GM10266 (cell line): ENCODE results near the gene COX19.
"Not testable (repeated sequence)": the region's sequence is repeated elsewhere in the genome, so short reads cannot be mapped to it uniquely, and the experiment has no call there.

Experiments
- DNase-seq: peaks from one replicate; pipeline ENCODE4 v3.0.0; 2012; ENCODE audit errors: extremely low spot score
- TF ChIP-seq, protein P1 (sequence below): IDR thresholded peaks from 2 replicates; pipeline ENCODE4 v1.5.1; 2012; ENCODE audit warnings: mild to moderate bottlenecking, low read depth; ENCODE audit not compliant: control insufficient read depth, insufficient read depth; ENCODE audit errors: missing control alignments

The COX19 gene

DNA sequence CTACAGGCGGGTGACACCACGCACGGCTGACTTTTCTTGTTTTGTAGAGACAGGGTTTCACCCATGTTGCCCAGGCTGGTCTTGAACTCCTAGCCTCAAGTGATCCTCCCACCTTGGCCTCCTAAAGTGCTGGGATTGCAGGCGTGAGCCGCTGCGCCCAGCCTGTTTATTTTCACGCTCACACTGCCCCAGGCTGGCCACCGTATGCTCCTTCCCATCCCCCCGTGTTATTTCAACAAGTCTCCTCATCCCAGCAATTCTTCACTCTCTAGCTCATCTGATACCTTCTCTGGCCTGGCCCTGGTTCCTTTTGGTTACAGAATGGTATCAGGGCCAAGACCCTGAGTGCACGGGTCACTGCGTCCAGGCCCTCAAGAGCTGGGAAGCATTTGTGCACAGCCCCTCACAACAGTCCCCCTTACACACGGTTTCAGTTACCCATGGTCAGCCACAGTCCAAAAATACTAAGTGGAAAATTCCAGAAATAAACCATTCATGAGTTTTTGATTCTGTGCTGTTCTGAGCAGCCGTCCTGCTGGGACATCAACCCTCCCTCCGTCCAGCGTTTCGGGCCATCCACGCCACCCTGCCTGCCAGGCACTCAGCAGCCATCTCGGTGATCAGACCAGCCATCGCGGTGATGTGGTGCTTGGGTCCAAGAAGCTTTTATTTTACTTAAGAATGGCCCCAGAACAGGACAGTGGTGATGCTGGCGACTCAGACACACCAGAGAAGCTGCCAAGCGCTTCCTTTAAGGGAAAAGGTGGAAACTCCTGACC is 8.9 kb downstream of the COX19 start:
- no peak for DNase-seq
- TF ChIP-seq, protein P1, sequence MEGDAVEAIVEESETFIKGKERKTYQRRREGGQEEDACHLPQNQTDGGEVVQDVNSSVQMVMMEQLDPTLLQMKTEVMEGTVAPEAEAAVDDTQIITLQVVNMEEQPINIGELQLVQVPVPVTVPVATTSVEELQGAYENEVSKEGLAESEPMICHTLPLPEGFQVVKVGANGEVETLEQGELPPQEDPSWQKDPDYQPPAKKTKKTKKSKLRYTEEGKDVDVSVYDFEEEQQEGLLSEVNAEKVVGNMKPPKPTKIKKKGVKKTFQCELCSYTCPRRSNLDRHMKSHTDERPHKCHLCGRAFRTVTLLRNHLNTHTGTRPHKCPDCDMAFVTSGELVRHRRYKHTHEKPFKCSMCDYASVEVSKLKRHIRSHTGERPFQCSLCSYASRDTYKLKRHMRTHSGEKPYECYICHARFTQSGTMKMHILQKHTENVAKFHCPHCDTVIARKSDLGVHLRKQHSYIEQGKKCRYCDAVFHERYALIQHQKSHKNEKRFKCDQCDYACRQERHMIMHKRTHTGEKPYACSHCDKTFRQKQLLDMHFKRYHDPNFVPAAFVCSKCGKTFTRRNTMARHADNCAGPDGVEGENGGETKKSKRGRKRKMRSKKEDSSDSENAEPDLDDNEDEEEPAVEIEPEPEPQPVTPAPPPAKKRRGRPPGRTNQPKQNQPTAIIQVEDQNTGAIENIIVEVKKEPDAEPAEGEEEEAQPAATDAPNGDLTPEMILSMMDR: no peak

GRCh38 chr7:964401-965231 is 10.7 kb downstream of the COX19 start:
- TF ChIP-seq, protein P1: no peak
- no peak for DNase-seq

DNA sequence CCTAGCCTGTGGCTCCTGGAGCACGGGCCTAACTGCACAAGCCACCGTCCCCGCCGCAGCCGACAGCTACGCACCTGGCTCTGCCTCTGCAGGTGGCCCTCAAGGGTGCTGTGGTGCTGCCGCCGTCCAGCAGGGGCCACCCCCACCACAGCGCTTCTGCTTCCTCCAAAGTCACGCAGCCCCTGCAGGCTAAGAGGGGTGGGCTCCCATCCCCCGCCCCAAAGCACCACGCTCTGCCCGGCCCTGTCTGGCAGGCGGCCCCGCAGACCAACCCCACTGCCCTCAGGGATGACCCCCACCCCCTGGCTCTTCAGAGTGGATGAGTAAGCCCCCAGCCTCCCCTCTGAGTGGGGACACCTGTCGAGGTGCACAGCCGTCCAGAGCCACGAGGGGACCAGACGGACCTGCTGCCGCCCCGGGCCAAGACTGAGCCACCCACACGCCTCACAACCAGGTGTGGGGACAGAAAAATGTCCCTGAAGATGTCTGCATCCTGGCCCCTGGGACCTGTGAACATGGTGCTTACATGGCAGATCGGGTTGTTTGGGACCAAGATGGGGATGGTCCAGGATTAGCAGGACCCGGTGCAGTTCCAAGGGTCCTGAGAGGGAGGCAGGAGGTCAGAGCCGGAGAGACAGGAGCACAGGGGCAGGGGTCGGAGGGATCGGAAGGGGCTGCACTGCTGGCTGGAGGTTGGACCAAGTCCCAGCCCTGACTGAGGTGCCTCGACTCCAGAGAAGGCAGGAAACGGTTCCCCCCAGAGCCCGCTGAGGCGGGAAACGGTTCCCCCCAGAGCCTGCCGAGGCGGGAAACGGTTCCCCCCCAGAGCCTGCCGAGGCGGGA is 11.9 kb downstream of the COX19 start:
- DNase-seq: no peak
- TF ChIP-seq, protein P1: peak; percentile 27

GRCh38 chr7:962401-963081 is 12.8 kb downstream of the COX19 start:
- no peak for DNase-seq
- TF ChIP-seq, protein P1: no peak

GRCh38 chr7:961546-962400 is 13.6 kb downstream of the COX19 start:
- DNase-seq: no peak
- TF ChIP-seq, protein P1: no peak

- not testable (repeated sequence) for DNase-seq
These were observed 14.4 kb downstream of the COX19 start for GRCh38 chr7:960972-961371.
